IPS DF 4.7 (cell line): ENCODE measurements around the gene SEC24D.

Experiments
- DNase-seq: peaks from one replicate; pipeline ENCODE4 v3.0.0-alpha.2; 2013; ENCODE audit warnings: low spot score; ENCODE audit errors: extremely low read depth

The SEC24D gene

GRCh38 chr4:118842055-118842454 lies 6.1 kb upstream of the SEC24D start:
- no peak for DNase-seq

- no peak for DNase-seq
Observed at GRCh38 chr4:118839221-118839927, 3.4 kb upstream of the SEC24D start.

- DNase-seq: no peak
Observed at GRCh38 chr4:118837121-118837507, 1.2 kb upstream of the SEC24D start.

GRCh38 chr4:118836301-118837120 lies 585 bp upstream of the SEC24D start:
- DNase-seq: no peak

- no peak for DNase-seq
Observed at GRCh38 chr4:118834960-118835569, 861 bp downstream of the SEC24D start.

- no peak for DNase-seq
Observed at GRCh38 chr4:118834070-118834469, 1.9 kb downstream of the SEC24D start.

GRCh38 chr4:118833192-118833820 lies 2.6 kb downstream of the SEC24D start:
- DNase-seq: no peak

GRCh38 chr4:118829107-118829506 lies 6.8 kb downstream of the SEC24D start:
- no peak for DNase-seq

- no peak for DNase-seq
Observed at GRCh38 chr4:118826723-118827444, 9.0 kb downstream of the SEC24D start.

GRCh38 chr4:118825799-118826198 lies 10.1 kb downstream of the SEC24D start:
- DNase-seq: no peak

GRCh38 chr4:118824141-118824540 lies 11.8 kb downstream of the SEC24D start:
- no peak for DNase-seq

- DNase-seq: no peak
Observed at GRCh38 chr4:118823471-118823870, 12.5 kb downstream of the SEC24D start.

- no peak for DNase-seq
Observed at GRCh38 chr4:118821590-118822293, 14.2 kb downstream of the SEC24D start.

- no peak for DNase-seq
Observed at GRCh38 chr4:118817178-118817930, 18.6 kb downstream of the SEC24D start.

- no peak for DNase-seq
Observed at GRCh38 chr4:118816538-118817177, 19.3 kb downstream of the SEC24D start.

- DNase-seq: no peak
Observed at GRCh38 chr4:118814891-118815290, 21.0 kb downstream of the SEC24D start.

GRCh38 chr4:118814058-118814457 lies 21.9 kb downstream of the SEC24D start:
- no peak for DNase-seq

GRCh38 chr4:118813561-118813960 lies 22.4 kb downstream of the SEC24D start:
- no peak for DNase-seq

- DNase-seq: no peak
Observed at GRCh38 chr4:118811832-118812231, 24.1 kb downstream of the SEC24D start.
